ENCODE results near the gene APIP.

GRCh38 chr11:34836958-34837856 lies 79.0 kb downstream of the APIP start:
- TF ChIP-seq CTCF (conservative IDR thresholded peaks at IDR 0.05 in 1 of 2, IDR thresholded peaks at IDR 0.05 in 1 of 2; ENCODE audit: low read depth in 1 of 2, low read length in 2 of 2) (no peak), EZH2 (IDR thresholded peaks at IDR 0.05; ENCODE audit: low read length, missing control alignments) (no peak)

Data from fibroblast of lung (primary cell).